ENCODE measurements around the gene ZNF597.
A peak's percentile ranks its signal among the peaks of the same experiment; 100 is the strongest.

Gene ZNF597

GRCh38 chr16:3443108-3444031 lies at the start of gene ZNF597, which contains the start of gene NAA60:
TSS of gene ZNF597 (minus strand) at chr16:3443504. CDS start at chr16:3443153, 351 bp downstream.
TSS of gene NAA60 (plus strand) at chr16:3443680. CDS start at chr16:3476228, 32,548 bp downstream.
- peak; percentile 76 for DNase-seq

GRCh38 chr16:3492356-3492755 lies 49.1 kb upstream of the ZNF597 start:
- DNase-seq: no peak

- no peak for DNase-seq
Measured at GRCh38 chr16:3490911-3491629, 47.8 kb upstream of the ZNF597 start.

- no peak for DNase-seq
Measured at GRCh38 chr16:3488801-3489200, 45.5 kb upstream of the ZNF597 start.

GRCh38 chr16:3487521-3488410 lies 44.5 kb upstream of the ZNF597 start:
- DNase-seq: no peak

- DNase-seq: no peak
Measured at GRCh38 chr16:3486506-3487215, 43.4 kb upstream of the ZNF597 start.

GRCh38 chr16:3485821-3486505 lies 42.7 kb upstream of the ZNF597 start:
- no peak for DNase-seq

- no peak for DNase-seq
Measured at GRCh38 chr16:3485097-3485745, 41.9 kb upstream of the ZNF597 start.

- no peak for DNase-seq
Measured at GRCh38 chr16:3484318-3485096, 41.2 kb upstream of the ZNF597 start.

GRCh38 chr16:3482659-3483241 lies 39.4 kb upstream of the ZNF597 start:
- no peak for DNase-seq

- DNase-seq: no peak
Measured at GRCh38 chr16:3481696-3482658, 38.7 kb upstream of the ZNF597 start.

- no peak for DNase-seq
Measured at GRCh38 chr16:3480901-3481695, 37.8 kb upstream of the ZNF597 start.

- DNase-seq: no peak
Measured at GRCh38 chr16:3479654-3480216, 36.4 kb upstream of the ZNF597 start.

- DNase-seq: no peak
Measured at GRCh38 chr16:3478242-3478925, 35.1 kb upstream of the ZNF597 start.

- DNase-seq: no peak
Measured at GRCh38 chr16:3476409-3476808, 33.1 kb upstream of the ZNF597 start.

GRCh38 chr16:3475604-3476375 lies 32.5 kb upstream of the ZNF597 start:
- DNase-seq: no peak

Measured in NCI-H1417 treated with DMSO at 0.1 percent for 48 hours (cell line).